GM12872 (cell line): ENCODE measurements around the gene KIF25.

Experiments
- TF ChIP-seq, protein P1 (sequence below): IDR thresholded peaks from 3 replicates; pipeline ENCODE4 v1.5.1; 2011; ENCODE audit warnings: low read depth, mild to moderate bottlenecking, low read length, moderate library complexity; ENCODE audit not compliant: insufficient read depth

The KIF25 gene

GRCh38 chr6:167975458-167975857, 22.0 kb upstream of the KIF25 start:
- TF ChIP-seq, protein P1, sequence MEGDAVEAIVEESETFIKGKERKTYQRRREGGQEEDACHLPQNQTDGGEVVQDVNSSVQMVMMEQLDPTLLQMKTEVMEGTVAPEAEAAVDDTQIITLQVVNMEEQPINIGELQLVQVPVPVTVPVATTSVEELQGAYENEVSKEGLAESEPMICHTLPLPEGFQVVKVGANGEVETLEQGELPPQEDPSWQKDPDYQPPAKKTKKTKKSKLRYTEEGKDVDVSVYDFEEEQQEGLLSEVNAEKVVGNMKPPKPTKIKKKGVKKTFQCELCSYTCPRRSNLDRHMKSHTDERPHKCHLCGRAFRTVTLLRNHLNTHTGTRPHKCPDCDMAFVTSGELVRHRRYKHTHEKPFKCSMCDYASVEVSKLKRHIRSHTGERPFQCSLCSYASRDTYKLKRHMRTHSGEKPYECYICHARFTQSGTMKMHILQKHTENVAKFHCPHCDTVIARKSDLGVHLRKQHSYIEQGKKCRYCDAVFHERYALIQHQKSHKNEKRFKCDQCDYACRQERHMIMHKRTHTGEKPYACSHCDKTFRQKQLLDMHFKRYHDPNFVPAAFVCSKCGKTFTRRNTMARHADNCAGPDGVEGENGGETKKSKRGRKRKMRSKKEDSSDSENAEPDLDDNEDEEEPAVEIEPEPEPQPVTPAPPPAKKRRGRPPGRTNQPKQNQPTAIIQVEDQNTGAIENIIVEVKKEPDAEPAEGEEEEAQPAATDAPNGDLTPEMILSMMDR: no peak

GRCh38 chr6:167976708-167977107, 20.8 kb upstream of the KIF25 start:
- TF ChIP-seq, protein P1: no peak

DNA sequence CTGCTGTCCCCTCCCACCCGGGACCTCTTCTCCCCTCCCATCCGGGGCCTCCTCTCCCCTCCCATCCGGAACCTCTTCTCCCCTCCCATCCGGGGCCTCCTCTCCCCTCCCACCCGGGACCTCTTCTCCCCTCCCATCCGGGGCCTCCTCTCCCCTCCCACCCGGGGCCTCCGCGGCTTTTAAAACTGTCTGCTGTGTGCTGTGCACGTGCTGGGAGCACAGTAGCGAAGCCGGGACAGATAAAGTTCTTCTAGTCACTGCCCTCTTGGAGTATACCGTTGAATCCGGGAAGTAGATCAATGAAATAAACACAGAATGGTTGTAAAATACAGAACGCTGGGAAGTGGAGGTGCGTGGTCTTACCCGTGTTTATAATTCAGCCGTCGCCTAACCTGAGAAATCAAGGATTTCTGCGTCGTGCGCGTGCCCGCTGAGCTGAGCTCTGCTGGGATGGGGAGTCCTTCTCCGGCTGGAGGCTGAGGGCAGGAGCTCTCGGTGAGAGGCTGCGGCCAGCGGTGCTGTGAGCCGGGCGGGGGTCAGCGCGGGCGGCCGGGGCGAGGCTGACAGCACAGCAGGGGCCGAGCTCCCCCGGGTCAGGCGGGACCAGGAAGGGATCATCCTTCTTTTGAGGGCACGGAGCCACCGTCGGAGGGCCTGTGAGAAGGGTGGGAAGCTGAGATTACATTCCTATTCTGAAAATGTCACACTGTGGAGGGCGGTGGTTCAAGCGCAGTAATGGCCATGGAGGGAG, 19.6 kb upstream of the KIF25 start:
- TF ChIP-seq, protein P1: no peak

DNA sequence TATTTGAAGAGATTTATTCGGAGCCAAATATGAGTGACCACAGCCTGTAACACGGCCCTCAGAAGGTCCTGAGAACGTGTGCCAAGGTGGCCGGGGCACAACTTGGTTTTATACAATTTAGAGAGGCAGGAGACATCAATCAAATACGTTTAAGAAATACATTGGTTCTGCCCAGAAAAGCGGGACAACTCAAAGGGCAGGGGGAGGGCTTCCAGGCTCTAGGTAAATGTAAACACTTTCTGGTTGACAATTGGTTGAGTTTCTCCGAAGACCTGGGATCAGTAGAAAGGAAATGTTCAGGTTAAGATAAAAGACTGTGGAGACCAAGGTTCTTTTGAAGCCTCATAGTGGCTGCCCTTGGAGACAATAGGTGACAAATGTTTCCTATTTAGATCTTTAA, 18.9 kb upstream of the KIF25 start:
- TF ChIP-seq, protein P1: no peak

DNA sequence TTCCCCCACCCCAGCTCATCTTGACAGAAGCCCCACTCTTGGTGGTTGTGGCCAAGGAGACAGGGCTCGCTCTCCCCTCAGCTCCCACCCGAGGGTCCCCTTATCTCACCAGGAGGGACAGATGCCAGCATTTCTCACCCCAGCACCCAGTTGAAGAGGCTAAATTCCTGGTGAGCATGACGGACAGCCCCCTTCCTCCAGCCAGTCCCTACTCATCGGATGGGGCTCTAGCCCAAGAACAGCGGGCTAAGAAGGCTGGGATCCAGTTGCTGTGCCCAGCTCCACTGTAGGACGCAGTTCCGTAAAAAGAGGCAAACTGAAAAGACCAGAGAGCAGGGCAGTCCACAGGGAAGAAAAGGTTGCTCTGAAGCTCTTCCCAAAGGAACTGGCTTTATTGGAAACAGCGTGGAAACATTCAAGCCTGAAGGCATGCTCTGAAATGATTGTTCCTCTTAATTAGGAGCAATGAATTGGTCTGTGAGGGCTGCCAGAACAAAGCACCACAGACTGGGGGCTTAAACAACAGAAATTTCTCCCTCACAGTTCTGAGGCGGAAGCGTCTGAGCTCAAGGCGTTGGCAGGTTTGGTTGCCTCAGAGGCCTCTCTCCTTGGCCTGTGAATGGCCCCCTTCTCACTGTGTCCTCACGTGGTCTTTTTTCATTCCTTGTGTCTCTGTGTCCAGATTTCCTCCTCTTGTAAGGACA, 17.9 kb upstream of the KIF25 start:
- TF ChIP-seq, protein P1: no peak

GRCh38 chr6:167980911-167981580, 16.4 kb upstream of the KIF25 start:
- TF ChIP-seq, protein P1: no peak

DNA sequence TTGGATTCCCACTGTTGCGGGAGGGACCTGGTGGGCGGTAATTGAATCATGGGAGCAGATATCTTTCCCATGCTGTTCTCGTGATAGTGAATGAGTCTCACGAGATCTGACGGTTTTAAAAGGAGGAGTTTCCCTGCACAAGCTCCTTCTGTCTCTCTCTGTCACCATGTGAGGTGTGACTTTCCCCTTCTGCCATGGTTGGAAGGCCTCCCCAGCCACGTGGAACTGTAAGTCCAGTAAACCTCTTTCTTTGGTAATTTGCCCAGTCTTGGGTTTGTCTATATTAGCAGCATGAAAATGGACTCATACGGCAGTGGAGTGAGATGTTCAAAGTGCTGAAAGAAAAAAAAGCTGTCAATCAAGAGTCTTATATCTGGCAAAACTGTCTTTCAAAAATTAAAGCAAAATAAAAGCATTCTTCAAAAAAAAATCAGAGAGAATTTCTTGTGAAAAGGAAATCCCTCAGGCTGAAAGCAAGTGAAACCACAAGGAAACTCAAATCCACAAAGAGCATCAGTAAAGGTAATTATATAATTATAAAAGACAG, 15.5 kb upstream of the KIF25 start:
- TF ChIP-seq, protein P1: no peak
